Progenitor cell of endocrine pancreas (in vitro differentiated cells): ENCODE measurements around the gene CHRNA5. TPM values are rescaled to one million over a fixed set of nuclear protein-coding genes. Genes with fewer than 3 reads are reported as not detected.

ENCODE experiments used
- DNase-seq: peaks from one replicate; pipeline ENCODE4 v3.0.0; 2021; ENCODE audit warnings: low spot score; ENCODE audit not compliant: unreplicated experiment
- H3K27ac Mint-ChIP-seq: 2 replicates; pipeline ENCODE4 v1.8.0; 2021; ENCODE audit warnings: mild to moderate bottlenecking, moderate library complexity, mixed read lengths
- H3K27me3 Mint-ChIP-seq: 2 replicates; pipeline ENCODE4 v1.8.0; 2021; ENCODE audit warnings: mixed read lengths
- H3K36me3 Mint-ChIP-seq: 2 replicates; pipeline ENCODE4 v1.8.0; 2022; ENCODE audit warnings: mixed read lengths; ENCODE audit not compliant: insufficient read depth
- H3K4me1 Mint-ChIP-seq: 2 replicates; pipeline ENCODE4 v1.8.0; 2021; ENCODE audit warnings: low read depth, mixed read lengths
- H3K4me3 Mint-ChIP-seq: 2 replicates; pipeline ENCODE4 v1.8.0; 2021; ENCODE audit warnings: low read depth, mild to moderate bottlenecking, moderate library complexity, mixed read lengths
- H3K9me3 Mint-ChIP-seq: 2 replicates; pipeline ENCODE4 v1.8.0; 2021; ENCODE audit warnings: low read depth, mixed read lengths
- total RNA-seq: library from RNA; stranded (reverse); gene quantifications from 2 replicates; pipeline ENCODE4 v1.2.1, GENCODE V29; 2021
- TF ChIP-seq, protein P1 (sequence below): fragments of 200-600 bp; sonication (generic); IDR thresholded peaks from one replicate; pipeline ENCODE4 v1.5.0; 2021; ENCODE audit warnings: antibody characterized with exemption, mild to moderate bottlenecking; ENCODE audit not compliant: unreplicated experiment

CHRNA5 gene
- total RNA-seq, 1 donor from 2014 or later = 8.0 TPM

DNA sequence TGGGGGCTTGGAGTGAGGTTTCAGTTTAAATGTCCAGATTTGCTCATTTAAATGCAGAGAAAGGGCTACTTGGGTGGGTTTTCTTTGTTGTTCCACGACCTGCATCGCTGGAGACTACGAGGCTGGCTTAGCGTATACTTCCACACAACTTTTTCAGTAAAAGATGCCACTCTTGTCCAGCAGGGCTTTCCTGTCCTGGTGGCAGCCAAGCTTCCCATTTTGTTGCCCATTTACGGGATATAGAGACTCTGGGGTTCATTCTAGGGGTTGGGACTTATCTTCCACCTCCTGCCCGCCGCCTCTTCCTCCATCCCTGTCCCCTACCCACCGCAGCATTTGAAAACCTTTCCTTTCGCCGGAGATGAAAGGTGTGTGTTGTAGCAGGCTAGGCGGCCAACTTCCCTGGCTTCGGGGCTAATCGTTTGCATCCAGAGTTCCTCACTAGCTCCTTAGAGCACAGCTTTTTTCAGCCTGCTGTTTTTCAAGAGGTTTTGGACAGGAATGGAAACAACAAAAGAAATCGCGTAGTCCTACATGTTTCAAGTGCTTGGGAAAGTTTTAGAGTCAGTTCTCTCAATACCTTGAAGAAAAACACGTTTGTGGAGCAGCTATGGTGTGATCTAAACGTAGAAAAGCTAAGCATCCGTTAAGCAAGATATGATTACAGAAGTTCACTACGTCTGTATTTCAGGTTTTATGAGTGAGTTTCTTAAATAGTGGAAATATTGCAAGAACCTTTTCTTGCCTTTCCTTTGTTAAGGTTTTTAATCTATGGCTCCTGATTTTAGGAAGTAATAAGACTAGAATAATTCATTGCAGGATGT, 843 bp downstream of the CHRNA5 start:
- Mint-ChIP-seq H3K4me1 (peaks cover 6% of the 10 kb centered on the region), H3K36me3 (no peaks in the 10 kb centered on the region), H3K4me3 (peak overlapping the region; percentile 84), H3K9me3 (no peaks in the 10 kb centered on the region), H3K27me3 (peaks cover 39% of the 10 kb centered on the region), H3K27ac (peak overlapping the region; percentile 87)
- TF ChIP-seq, protein P1, sequence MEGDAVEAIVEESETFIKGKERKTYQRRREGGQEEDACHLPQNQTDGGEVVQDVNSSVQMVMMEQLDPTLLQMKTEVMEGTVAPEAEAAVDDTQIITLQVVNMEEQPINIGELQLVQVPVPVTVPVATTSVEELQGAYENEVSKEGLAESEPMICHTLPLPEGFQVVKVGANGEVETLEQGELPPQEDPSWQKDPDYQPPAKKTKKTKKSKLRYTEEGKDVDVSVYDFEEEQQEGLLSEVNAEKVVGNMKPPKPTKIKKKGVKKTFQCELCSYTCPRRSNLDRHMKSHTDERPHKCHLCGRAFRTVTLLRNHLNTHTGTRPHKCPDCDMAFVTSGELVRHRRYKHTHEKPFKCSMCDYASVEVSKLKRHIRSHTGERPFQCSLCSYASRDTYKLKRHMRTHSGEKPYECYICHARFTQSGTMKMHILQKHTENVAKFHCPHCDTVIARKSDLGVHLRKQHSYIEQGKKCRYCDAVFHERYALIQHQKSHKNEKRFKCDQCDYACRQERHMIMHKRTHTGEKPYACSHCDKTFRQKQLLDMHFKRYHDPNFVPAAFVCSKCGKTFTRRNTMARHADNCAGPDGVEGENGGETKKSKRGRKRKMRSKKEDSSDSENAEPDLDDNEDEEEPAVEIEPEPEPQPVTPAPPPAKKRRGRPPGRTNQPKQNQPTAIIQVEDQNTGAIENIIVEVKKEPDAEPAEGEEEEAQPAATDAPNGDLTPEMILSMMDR = peak; percentile 32
- DNase-seq = no peak

DNA sequence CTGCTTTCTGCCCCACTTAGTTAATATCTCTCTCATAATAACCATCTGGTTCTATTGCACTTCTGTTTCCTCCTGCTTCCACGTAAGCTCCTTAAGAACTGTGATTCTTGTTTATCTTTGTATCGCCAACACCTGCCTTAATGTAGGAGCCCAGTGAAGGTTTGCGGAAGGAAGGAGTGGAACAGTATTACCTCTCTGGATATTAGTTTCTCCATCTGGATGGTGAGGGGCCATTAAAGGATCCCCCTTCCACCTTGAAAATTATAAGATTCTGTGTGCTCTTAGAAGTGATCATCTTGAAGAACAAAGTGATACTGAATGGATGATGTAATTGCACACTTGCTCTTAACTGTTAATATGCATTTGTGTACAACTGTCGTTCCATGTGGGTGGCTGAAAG, 2.2 kb downstream of the CHRNA5 start:
- Mint-ChIP-seq H3K36me3 (no peaks in the 10 kb centered on the region), H3K27ac (no peak overlapping the region), H3K4me1 (peaks cover 6% of the 10 kb centered on the region), H3K27me3 (peaks cover 29% of the 10 kb centered on the region), H3K4me3 (no peak overlapping the region), H3K9me3 (no peaks in the 10 kb centered on the region)
- no peak for DNase-seq
- TF ChIP-seq, protein P1 = no peak

DNA sequence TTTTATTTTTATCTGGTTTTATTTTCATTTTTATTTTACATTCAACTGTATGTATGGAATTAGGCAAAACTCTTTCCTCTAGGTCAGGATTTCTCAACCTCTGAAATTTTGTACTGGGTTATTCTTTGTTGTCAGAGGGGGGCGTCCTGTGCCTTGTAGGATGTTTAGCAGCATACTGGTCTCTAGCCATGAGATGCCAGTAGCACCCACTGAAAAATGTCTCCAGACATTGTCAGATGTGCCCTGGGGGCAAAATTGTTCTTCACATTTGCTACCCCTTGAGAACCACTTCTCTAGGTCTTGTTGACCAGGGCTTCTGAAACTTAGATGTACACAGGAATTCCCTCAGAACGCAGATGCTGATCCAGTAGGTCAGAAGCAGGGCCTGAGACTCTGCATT, 5.4 kb downstream of the CHRNA5 start:
- Mint-ChIP-seq H3K36me3 (no peaks in the 10 kb centered on the region), H3K27me3 (peaks cover 8% of the 10 kb centered on the region), H3K4me3 (no peak overlapping the region), H3K27ac (no peak overlapping the region), H3K4me1 (peaks cover 6% of the 10 kb centered on the region), H3K9me3 (no peaks in the 10 kb centered on the region)
- no peak for DNase-seq
- TF ChIP-seq, protein P1 = no peak

DNA sequence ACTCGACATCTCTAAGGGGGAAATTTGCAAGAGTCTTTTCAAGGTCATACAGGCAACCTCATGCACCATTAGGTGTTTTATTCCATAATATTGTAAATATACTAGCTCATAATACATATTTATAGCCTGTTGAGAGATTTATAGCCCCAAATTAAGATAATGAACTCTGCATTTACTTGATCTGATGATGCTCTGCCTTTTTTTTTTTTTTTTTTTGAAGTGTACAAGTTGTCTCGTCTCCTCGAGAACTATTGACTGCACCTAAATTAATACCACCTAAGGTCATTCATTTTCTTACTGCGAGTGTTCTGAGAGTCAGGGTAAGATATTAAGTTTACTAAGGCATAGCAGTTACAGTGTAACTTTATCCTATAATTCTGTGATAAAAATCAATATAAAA, 6.1 kb downstream of the CHRNA5 start:
- TF ChIP-seq, protein P1 = no peak
- no peaks in the 10 kb centered on the region for H3K36me3 Mint-ChIP-seq
- peaks cover 2% of the 10 kb centered on the region for H3K4me1 Mint-ChIP-seq
- H3K27me3 Mint-ChIP-seq = peaks cover 6% of the 10 kb centered on the region
- no peak overlapping the region for H3K4me3 Mint-ChIP-seq
- no peaks in the 10 kb centered on the region for H3K9me3 Mint-ChIP-seq
- DNase-seq = no peak
- no peak overlapping the region for H3K27ac Mint-ChIP-seq

- TF ChIP-seq, protein P1 = no peak
- no peaks in the 10 kb centered on the region for H3K9me3 Mint-ChIP-seq
- DNase-seq = no peak
- H3K27ac Mint-ChIP-seq = no peak overlapping the region
- H3K27me3 Mint-ChIP-seq = no peaks in the 10 kb centered on the region
- H3K36me3 Mint-ChIP-seq = no peaks in the 10 kb centered on the region
- no peaks in the 10 kb centered on the region for H3K4me1 Mint-ChIP-seq
- H3K4me3 Mint-ChIP-seq = no peak overlapping the region
Observed at GRCh38 chr15:78573416-78573815, 8.1 kb downstream of the CHRNA5 start.
